GM10248 (cell line): ENCODE data around the gene MRPL36.

Experiments
- CTCF ChIA-PET: fragments of 300-600 bp; sonication (Branson Sonifier 250); formaldehyde crosslinking; extraction: SDS; loops from one replicate; lab custom pipeline; 2021; ENCODE audit warnings: antibody characterized with exemption; lab: Yijun Ruan, JAX
- POLR2A ChIA-PET: fragments of 350-650 bp; sonication (Branson Sonifier 250); formaldehyde crosslinking; extraction: SDS; loops from one replicate; lab custom pipeline; 2020; ENCODE audit warnings: antibody characterized with exemption; lab: Yijun Ruan, JAX
- DNase-seq: peaks from one replicate; pipeline ENCODE4 v3.0.0; 2012; ENCODE audit errors: extremely low spot score
- CTCF ChIP-seq: IDR thresholded peaks from 2 replicates; pipeline ENCODE4 v1.5.1; 2012; ENCODE audit warnings: mild to moderate bottlenecking, low read depth; ENCODE audit errors: extremely low read depth, missing control alignments, control extremely low read depth

Gene MRPL36

GRCh38 chr5:1831677-1832313, 32.2 kb upstream of the MRPL36 start:
- POLR2A ChIA-PET = no interaction called here
- TF ChIP-seq CTCF = no peak
- CTCF ChIA-PET = no interaction called here
- no peak for DNase-seq

- ChIA-PET POLR2A (no interaction called here), CTCF (no interaction called here)
- no peak for DNase-seq
- TF ChIP-seq CTCF = no peak
These were observed 31.6 kb upstream of the MRPL36 start for GRCh38 chr5:1831257-1831656.

- no peak for DNase-seq
- ChIA-PET CTCF (no interaction called here), POLR2A (no interaction called here)
- no peak for TF ChIP-seq CTCF
These were observed 31.1 kb upstream of the MRPL36 start for GRCh38 chr5:1830571-1831228.

- ChIA-PET CTCF (no interaction called here), POLR2A (no interaction called here)
- DNase-seq = no peak
- TF ChIP-seq CTCF = no peak
These were observed 28.3 kb upstream of the MRPL36 start for GRCh38 chr5:1827886-1828397.

GRCh38 chr5:1827025-1827885, 27.6 kb upstream of the MRPL36 start:
- no peak for TF ChIP-seq CTCF
- ChIA-PET POLR2A (no interaction called here), CTCF (no interaction called here)
- no peak for DNase-seq

- POLR2A ChIA-PET = no interaction called here
- no peak for DNase-seq
- CTCF ChIA-PET = no interaction called here
These were observed 26.8 kb upstream of the MRPL36 start for GRCh38 chr5:1826235-1826980.

More at GRCh38 chr5:1826235-1826980, 26.8 kb upstream of the MRPL36 start:
- no peak for TF ChIP-seq CTCF
